Transverse colon (tissue), 4 donors: ENCODE results near the gene AUNIP. TPM values are rescaled to one million over a fixed set of nuclear protein-coding genes. Genes with fewer than 3 reads are reported as not detected.

Source experiments
- DNase-seq: peaks from one replicate; pipeline ENCODE4 v3.0.0-alpha.2; 2019
- H3K27ac ChIP-seq, 4 donors: fragments of 200-600 bp; sonication (generic); 2 replicates each; pipeline ENCODE4 v1.5.1; 2016 to 2018; ENCODE audit warnings: inconsistent platforms in 4 of 4
- H3K27me3 ChIP-seq: fragments of 200-600 bp; sonication (generic); 2 replicates; pipeline ENCODE4 v1.5.1; 2017; ENCODE audit warnings: inconsistent platforms
- H3K36me3 ChIP-seq, 4 donors: fragments of 200-600 bp; sonication (generic); 2 replicates each; pipeline ENCODE4 v1.5.1; 2017 to 2019; ENCODE audit warnings: inconsistent platforms in 4 of 4
- H3K4me1 ChIP-seq, 4 donors: fragments of 200-600 bp; sonication (generic); 2 replicates each; pipeline ENCODE4 v1.5.1; 2017 to 2020; ENCODE audit warnings: inconsistent platforms in 4 of 4
- H3K4me3 ChIP-seq, 4 donors: fragments of 200-600 bp; sonication (generic); 1 replicate in 1 of 4; 2 replicates in 3 of 4; pipeline versions ENCODE4 v1.5.1 to v1.6.1; 2017 to 2019; ENCODE audit warnings: inconsistent platforms in 4 of 4
- H3K9me3 ChIP-seq, 2 donors: fragments of 200-600 bp; sonication (generic); 2 replicates each; pipeline ENCODE4 v1.5.1; 2017 to 2019; ENCODE audit warnings: inconsistent platforms in 2 of 2
- CTCF ChIP-seq, 5 experiments: fragments of 200-600 bp in 3 of 5; fragments of 450-650 bp in 2 of 5; sonication (generic) in 3 of 5; IDR thresholded peaks; 1 replicate in 2 of 5; 2 replicates in 3 of 5; pipeline ENCODE4 v1.5.1; 2016 to 2017; ENCODE audit warnings: antibody characterized with exemption in 5 of 5, inconsistent platforms in 3 of 5, mild to moderate bottlenecking in 2 of 5, moderate library complexity in 1 of 5
- EP300 ChIP-seq: sonication (generic); formaldehyde crosslinking; IDR thresholded peaks from one replicate; pipeline ENCODE4 v1.6.1; 2017; ENCODE audit warnings: antibody characterized with exemption, low read depth
- POLR2A ChIP-seq: fragments of 450-650 bp; IDR thresholded peaks from one replicate; pipeline ENCODE4 v1.6.1; 2016; ENCODE audit warnings: antibody characterized with exemption, mild to moderate bottlenecking, moderate library complexity
- POLR2AphosphoS5 ChIP-seq, 3 donors: sonication (generic); formaldehyde crosslinking; IDR thresholded peaks; one replicate each; pipeline ENCODE4 v1.6.1; 2016; ENCODE audit warnings: antibody characterized with exemption in 3 of 3
- WGBS, 2 donors: methylation state at CpG; one replicate each; pipeline ENCODE4 v1.1.5; 2018; ENCODE audit warnings: low coverage in 1 of 2; 5-methylcytosine and 5-hydroxymethylcytosine counted together
- in situ Hi-C, 4 donors: fragments of 200-750 bp; cut with MboI; loops; one replicate each; pipeline versions ENCODE4 v1.15.0 to v1.15.1; 2017; ENCODE audit warnings: low sequenced_read_pairs in 3 of 4, low pct_ligation_motif_present in 1 of 4, low pct_unique_long_range_greater_than_20kb in 1 of 4
- intact Hi-C: fragments of 100-400 bp; cut with DNase I; formaldehyde crosslinking; loops from one replicate; pipeline ENCODE4 v1.15.1; 2023; ENCODE audit warnings: low total_unique reads
- small RNA-seq, 4 donors: library from RNA; depleted of rRNA; stranded (forward); fragments of <200 nt; gene quantifications; one replicate each; pipeline ENCODE3, GENCODE V24; 2016
- total RNA-seq, 4 donors: library from RNA; depleted of rRNA; stranded (reverse); fragments of >200 nt; gene quantifications; one replicate each; pipeline ENCODE4 v1.1.0, GENCODE V29; 2016

AUNIP gene
- total RNA-seq, 4 donors from 2014 or later: 0.41 TPM; not detected in 3

GRCh38 chr1:25784575-25785051 is 74.6 kb downstream of the AUNIP start:
- no peaks in the 10 kb centered on the region for H3K27me3 ChIP-seq
- TF ChIP-seq EP300: no peak
- TF ChIP-seq POLR2AphosphoS5 (IDR thresholded peaks at IDR 0.05): no peak
- no peak for TF ChIP-seq CTCF (IDR thresholded peaks at IDR 0.05)
- no peak for TF ChIP-seq POLR2A
- H3K4me1 ChIP-seq: peaks cover 0 to 30% (median 0%) of the 10 kb centered on the region in 4 donors
- no peak overlapping the region for H3K27ac ChIP-seq
- WGBS, 2 donors: 42 to 66% methylated on average over 4 to 9 of the region's 9 CpGs
- in situ Hi-C loops: loop anchor here in 1 of 4 donors (25.0 kb wide), 1 partner anchor 172 kb away; the partner anchor contains the start of gene MAN1C1
- intact Hi-C loops: loop anchor here (1.0 kb wide), 1 partner anchor 30 kb away; no protein-coding TSS in a partner anchor
- no peaks in the 10 kb centered on the region for H3K9me3 ChIP-seq
- no peaks in the 10 kb centered on the region for H3K36me3 ChIP-seq
- H3K4me3 ChIP-seq: no peak overlapping the region
- DNase-seq: no peak

Small RNA genes lying within 50 kb of the gene (small RNA-seq; reads per million reads assigned to genes)
- gene AL033528.1 (0 reads per million in 4 donors), gene RF00019 (0 reads per million in 4 donors), gene SNRPFP2 (0 reads per million in 4 donors)

Other genes starting within 250 kb of the AUNIP start
- gene MAN1C1, start 242.7 kb downstream of the AUNIP start, total RNA-seq: 1 to 10 TPM; 2.4 to 6.8 (median 4.3) TPM
- 10 to 100 TPM; 17.1 to 68.1 (median 24.4) TPM for gene SELENON, start 59.3 kb downstream of the AUNIP start, total RNA-seq
- gene MTFR1L, start 39.5 kb downstream of the AUNIP start, total RNA-seq: 100 to 1,000 TPM in 1 of 4 donors, 10 to 100 TPM in 3; 73.2 to 125 (median 93.6) TPM
- gene PAQR7, start 16.3 kb upstream of the AUNIP start, total RNA-seq: 1 to 10 TPM in 3 of 4 donors, not detected in 1; 2.0 to 2.4 (median 2.4) TPM
- gene STMN1, start 47.0 kb upstream of the AUNIP start, total RNA-seq: 10 to 100 TPM in 3 of 4 donors, 1 to 10 TPM in 1; 6.4 to 24.3 (median 16.5) TPM
- 10 to 100 TPM; 23.1 to 60.1 (median 38.8) TPM for gene PAFAH2, start 138.6 kb upstream of the AUNIP start, total RNA-seq
- gene EXTL1, start 162.3 kb upstream of the AUNIP start, total RNA-seq: under 1 TPM in 2 of 4 donors, not detected in 2; 0.16 to 0.41 TPM
- gene SLC30A2, start 186.7 kb upstream of the AUNIP start, total RNA-seq: under 1 TPM in 1 of 4 donors, not detected in 3; 0.14 TPM
- gene TRIM63, start 208.2 kb upstream of the AUNIP start, total RNA-seq: 1 to 10 TPM in 1 of 4 donors, under 1 TPM in 1, not detected in 2; 0.32 to 1.8 TPM